ENCODE data around the gene PLXNA2.

The PLXNA2 gene

GRCh38 chr1:208228550-208228949 is 15.6 kb downstream of the PLXNA2 start:
- H3K4me3 Mint-ChIP-seq, result no peak overlapping the region
- TF ChIP-seq CTCF (IDR thresholded peaks at IDR 0.05; ENCODE audit: unreplicated experiment in 3 of 3), result no peak
- H3K27me3 Mint-ChIP-seq (ENCODE audit: low read depth), result peaks cover 23% of the 10 kb centered on the region
- peaks cover 91% of the 10 kb centered on the region for H3K4me1 Mint-ChIP-seq
- peaks cover 4% of the 10 kb centered on the region for H3K36me3 Mint-ChIP-seq (ENCODE audit: low read depth)
- H3K9me3 Mint-ChIP-seq, result no peaks in the 10 kb centered on the region
- peak overlapping the region in 2 of 3 experiments; percentile 34 to 81 for H3K27ac Mint-ChIP-seq

DNA sequence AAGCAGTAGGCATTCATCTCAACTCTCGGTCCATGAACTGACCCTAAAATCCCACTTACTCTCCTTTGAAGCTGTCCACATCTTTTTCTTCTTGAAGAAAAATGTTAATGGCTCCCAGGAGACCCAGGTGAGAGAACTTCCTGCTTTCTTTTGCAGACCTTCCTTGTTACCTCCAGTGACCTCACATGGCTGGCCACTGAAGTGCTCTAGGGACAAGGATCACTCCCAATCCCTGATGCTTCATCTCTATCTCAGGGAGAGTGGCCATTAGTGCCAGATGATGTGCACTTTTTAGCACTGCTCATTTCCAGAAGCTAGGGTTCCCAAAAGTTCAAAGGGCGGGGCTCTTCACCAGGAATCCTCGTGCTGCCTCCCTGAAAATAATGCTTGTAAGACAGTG is 16.2 kb downstream of the PLXNA2 start:
- H3K4me1 Mint-ChIP-seq, result peaks cover 90% of the 10 kb centered on the region
- H3K9me3 Mint-ChIP-seq, result no peaks in the 10 kb centered on the region
- no peak overlapping the region for H3K4me3 Mint-ChIP-seq
- peaks cover 4% of the 10 kb centered on the region for H3K36me3 Mint-ChIP-seq (ENCODE audit: low read depth)
- peak overlapping the region in 2 of 3 experiments; percentile 34 to 81 for H3K27ac Mint-ChIP-seq
- peaks cover 21% of the 10 kb centered on the region for H3K27me3 Mint-ChIP-seq (ENCODE audit: low read depth)
- no peak for TF ChIP-seq CTCF (IDR thresholded peaks at IDR 0.05; ENCODE audit: unreplicated experiment in 3 of 3)

DNA sequence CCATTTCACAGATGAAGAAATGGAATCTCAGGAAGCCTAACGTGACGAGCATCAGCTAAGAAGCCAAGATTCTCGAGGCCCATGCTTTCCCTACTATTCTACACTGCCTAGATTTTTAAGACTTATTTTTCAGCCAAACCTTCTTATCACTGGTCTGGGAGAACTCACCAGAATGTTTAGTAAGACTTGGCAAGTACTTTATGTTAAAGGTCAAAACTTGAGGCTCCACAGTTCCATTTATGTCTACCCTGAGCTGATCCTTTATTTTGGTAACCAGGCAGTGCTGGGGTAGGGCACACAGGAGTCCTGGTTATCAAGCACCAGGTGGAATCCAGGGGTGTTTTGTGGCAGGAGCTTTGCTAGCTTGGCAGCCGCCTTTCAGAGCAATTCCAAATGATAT is 16.8 kb downstream of the PLXNA2 start:
- Mint-ChIP-seq H3K4me3 (no peak overlapping the region), H3K9me3 (no peaks in the 10 kb centered on the region), H3K4me1 (peaks cover 90% of the 10 kb centered on the region), H3K36me3 (ENCODE audit: low read depth) (peaks cover 7% of the 10 kb centered on the region), H3K27ac (peak overlapping the region; percentile 29 to 81 (median 74)), H3K27me3 (ENCODE audit: low read depth) (peaks cover 19% of the 10 kb centered on the region)
- no peak for TF ChIP-seq CTCF (IDR thresholded peaks at IDR 0.05; ENCODE audit: unreplicated experiment in 3 of 3)

DNA sequence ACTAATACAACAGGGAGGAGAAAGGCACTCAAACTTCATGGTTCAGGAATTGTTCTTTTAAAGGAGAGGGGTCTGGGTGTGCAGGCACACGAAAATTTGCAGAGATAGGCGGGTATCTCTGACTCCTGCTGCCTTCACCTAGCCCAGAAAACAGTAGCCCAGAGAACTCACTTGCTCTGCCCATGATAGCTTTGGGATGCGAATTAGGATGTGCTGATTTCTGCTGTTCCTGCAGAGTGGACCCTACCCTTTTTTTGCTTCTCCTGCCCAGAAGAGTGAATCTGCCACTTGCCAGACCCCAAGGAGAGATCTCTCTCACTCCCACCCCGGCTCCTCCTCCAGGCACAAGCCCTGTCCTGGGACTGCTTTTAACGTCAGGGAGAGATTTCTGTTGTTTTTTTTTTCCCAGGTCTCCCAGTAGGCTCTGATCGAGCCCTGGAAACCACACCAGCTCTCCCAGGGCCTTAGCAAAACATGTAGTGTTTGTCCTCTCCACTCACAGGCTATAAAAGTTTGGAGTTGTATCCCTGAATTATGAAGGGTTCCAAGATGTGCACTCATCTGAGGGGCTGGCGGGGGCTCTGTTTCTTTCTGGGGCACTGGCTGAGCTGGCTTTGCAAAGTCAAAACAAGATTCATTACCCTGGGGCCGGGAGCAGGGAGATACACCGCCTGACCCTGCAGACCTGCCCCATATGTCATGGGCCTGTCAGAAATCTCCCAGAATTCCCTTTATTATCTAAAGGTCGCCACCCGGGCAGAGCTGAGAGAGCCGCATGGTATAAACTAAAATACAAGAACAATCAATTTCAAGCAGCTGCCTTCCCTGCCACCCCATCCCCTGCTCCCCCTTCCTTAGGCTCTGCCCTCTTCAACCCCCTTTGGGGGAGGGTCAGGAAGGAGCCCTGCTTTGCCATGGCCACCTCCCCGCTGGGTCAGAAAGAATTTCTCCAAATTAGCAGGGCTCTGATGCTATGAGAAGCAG is 17.9 kb downstream of the PLXNA2 start:
- Mint-ChIP-seq H3K4me1 (peaks cover 90% of the 10 kb centered on the region), H3K27me3 (ENCODE audit: low read depth) (peaks cover 19% of the 10 kb centered on the region), H3K27ac (peak overlapping the region; percentile 74 to 88 (median 81)), H3K4me3 (peak overlapping the region in 2 of 3 experiments; percentile 27 to 44), H3K36me3 (ENCODE audit: low read depth) (peaks cover 7% of the 10 kb centered on the region), H3K9me3 (no peaks in the 10 kb centered on the region)
- TF ChIP-seq CTCF (IDR thresholded peaks at IDR 0.05; ENCODE audit: unreplicated experiment in 3 of 3), result no peak

- Mint-ChIP-seq H3K27ac (peak overlapping the region in 2 of 3 experiments; percentile 13 to 35), H3K4me1 (peaks cover 94% of the 10 kb centered on the region), H3K9me3 (no peaks in the 10 kb centered on the region), H3K4me3 (no peak overlapping the region), H3K27me3 (ENCODE audit: low read depth) (peaks cover 11% of the 10 kb centered on the region), H3K36me3 (ENCODE audit: low read depth) (peaks cover 13% of the 10 kb centered on the region)
- TF ChIP-seq CTCF (IDR thresholded peaks at IDR 0.05; ENCODE audit: unreplicated experiment in 3 of 3), result no peak
Observed at GRCh38 chr1:208224192-208224713, 19.9 kb downstream of the PLXNA2 start.

Data from nephron (organoid).